Measurements from ENCODE around the gene TSSK2.

Gene TSSK2

DNA sequence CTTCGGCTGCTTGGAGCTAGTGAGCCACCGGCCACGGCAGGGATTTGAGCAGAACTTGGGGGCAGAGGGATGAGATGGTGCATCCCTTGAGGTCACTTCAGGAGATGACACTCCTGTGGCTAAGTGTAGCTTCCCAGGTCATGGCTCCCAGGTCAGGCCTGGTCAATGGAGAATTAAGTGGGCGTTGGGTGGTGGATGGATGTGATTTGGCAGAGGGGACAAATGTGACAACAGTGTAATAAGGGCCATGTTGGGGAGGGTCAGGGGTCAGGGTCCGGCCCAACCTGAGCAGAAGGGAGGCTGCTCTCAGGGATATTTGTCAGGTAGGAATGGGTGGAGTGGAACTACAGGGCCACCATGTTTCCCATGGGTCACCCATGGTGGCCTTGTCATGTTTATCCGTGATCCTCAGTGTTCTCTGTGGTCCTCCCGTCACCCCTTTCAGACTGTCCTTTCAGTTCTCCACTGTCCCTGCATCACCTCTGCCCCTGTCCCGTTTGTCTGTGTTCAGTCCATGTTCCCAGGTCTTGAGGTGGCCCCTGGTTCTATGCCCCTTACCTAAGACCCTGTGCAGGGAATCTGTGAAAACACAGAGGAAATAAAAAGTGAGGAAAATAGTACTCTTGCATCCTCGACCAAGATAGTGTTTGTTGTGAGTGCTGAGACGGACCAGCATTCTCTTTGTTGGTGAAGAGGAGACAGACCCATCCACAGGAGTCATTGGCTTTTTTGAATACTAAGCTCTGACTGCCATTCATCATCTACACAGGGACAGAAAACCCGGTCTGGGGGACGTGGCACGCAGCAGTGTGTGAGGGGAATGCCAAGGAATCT lies 41.3 kb downstream of the TSSK2 start:
- no peak for DNase-seq

GRCh38 chr22:19173047-19174035 lies 42.2 kb downstream of the TSSK2 start:
- DNase-seq: no peak

GRCh38 chr22:19174106-19175025 lies 43.3 kb downstream of the TSSK2 start:
- no peak for DNase-seq

DNA sequence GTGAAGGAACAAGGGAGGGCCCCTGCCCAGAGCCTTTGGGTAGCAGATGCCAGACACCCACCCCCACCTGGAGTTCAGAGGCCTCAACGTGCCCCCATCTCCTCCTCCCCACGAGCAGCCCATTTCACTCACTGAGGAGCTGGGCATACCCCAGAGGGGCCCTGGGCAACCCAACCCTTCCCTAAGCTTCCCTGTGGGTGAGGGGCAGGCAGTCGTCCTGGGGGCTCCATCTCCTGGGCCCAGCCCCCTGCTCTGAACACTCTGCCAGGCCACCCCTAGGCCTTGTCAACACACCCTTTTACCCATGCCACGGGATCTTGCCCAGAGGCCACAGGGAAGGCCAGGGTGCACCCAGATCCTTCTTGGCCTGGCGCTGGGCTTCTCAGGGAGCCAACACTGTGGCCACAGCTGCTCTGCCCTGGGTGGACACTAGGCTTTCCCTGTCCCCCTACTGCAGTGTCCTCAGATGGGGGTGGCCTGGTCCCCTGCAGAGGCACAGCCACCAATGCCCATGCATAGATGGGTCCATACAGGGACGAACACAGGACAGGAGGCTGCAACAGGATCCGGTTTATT lies 44.0 kb downstream of the TSSK2 start:
- DNase-seq: no peak

GRCh38 chr22:19175602-19176174 lies 44.6 kb downstream of the TSSK2 start:
- DNase-seq: no peak

DNA sequence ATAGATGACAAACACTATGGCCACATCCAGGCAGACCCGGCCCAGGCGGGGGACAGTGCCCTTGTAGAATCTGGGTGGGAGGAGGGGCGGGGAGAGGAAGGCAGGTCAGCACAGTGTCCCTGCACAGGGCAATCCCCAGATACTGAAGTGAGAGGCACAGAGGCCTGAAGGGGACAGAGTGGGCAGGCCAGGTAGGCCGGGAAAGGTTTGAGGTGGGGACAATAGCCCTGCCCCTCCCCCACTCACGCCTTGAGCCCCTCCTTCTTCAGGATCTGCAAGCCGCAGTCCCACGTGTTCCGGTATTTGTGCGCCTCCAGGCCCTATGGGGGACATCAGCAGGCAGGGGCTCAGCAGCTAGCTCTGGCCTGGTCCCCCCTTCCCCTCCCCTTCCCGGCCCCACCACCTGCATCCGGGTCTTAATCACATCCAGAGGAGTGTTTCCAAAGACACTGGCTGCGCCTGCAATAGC lies 45.1 kb downstream of the TSSK2 start:
- no peak for DNase-seq

DNA sequence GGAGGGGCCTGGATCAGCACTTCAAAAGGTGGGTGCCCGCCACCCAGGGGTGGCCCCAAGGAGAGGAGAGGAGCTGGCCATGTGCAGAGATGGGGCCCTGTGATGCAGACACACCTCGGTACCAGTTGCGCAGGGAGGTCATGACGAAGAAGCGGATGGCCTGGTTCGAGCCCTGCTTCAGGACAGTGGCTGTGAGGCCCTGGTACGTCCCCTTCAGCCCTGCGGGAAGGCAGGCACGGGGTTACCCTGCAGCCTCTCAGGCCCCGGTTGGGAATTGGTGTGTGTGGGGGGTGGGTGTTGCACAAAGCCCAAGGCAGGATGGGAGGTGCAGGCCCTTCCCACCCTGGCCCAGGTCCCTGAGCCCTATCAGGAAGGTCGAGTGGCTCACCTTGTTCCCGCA lies 45.6 kb downstream of the TSSK2 start:
- DNase-seq: no peak

DNA sequence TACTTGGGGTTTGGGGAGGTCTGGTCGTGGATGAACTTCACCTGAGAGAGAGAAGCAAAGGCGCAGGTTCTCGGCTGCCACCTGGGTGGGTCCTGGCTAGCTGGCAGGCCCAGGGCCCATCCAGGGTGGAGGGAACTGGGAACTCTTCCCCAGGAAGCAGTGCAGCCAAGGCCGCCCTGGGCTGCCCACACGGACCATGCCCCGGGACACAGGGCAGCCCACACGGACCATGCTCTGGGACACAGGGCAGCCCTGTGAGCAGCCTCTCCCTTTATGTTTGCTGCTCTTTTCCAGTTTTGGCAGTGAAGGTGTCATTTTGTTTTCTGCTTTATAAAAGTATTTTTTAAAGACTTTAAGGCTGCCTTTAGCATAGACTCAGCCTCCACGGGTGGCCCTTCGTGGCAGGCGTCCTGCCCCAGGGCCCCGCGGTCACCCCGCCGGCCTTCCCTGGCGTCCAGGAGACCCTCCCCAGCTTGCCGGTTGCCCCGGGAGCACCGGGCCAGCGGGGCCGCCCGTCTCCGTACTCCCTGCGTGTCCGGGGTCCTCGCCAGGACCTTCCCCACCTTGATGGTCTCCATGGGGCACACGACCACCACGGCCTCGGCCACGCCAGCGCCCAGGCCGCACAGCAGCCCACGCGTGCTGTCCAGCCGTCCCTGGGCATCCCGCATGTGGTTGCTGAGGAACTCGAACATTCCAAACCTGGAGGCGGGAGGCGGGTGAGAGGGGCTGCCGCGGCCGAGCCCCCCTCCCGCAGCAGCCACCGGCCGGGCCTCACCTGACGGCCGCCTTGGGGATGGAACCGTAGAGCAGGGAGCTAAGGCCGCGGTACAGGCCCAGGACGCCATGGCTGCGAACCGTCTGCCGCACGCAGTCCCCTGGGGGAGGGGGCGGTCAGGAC lies 46.3 kb downstream of the TSSK2 start:
- DNase-seq: no peak

- peak; percentile 52 for DNase-seq
Measured at GRCh38 chr22:19178065-19178656, 47.1 kb downstream of the TSSK2 start.

GRCh38 chr22:19178657-19179496 lies 47.8 kb downstream of the TSSK2 start, which contains the start of gene SLC25A1:
SLC25A1 (minus strand) TSS chr22:19178736; CDS start chr22:19178673, 63 bp downstream.
- DNase-seq: peak; percentile 91

GRCh38 chr22:19179497-19180048 lies 48.5 kb downstream of the TSSK2 start:
- DNase-seq: peak; percentile 68

GRCh38 chr22:19180234-19180633 lies 49.1 kb downstream of the TSSK2 start:
- DNase-seq: no peak

- no peak for DNase-seq
Measured at GRCh38 chr22:19180740-19181410, 49.8 kb downstream of the TSSK2 start.

DNA sequence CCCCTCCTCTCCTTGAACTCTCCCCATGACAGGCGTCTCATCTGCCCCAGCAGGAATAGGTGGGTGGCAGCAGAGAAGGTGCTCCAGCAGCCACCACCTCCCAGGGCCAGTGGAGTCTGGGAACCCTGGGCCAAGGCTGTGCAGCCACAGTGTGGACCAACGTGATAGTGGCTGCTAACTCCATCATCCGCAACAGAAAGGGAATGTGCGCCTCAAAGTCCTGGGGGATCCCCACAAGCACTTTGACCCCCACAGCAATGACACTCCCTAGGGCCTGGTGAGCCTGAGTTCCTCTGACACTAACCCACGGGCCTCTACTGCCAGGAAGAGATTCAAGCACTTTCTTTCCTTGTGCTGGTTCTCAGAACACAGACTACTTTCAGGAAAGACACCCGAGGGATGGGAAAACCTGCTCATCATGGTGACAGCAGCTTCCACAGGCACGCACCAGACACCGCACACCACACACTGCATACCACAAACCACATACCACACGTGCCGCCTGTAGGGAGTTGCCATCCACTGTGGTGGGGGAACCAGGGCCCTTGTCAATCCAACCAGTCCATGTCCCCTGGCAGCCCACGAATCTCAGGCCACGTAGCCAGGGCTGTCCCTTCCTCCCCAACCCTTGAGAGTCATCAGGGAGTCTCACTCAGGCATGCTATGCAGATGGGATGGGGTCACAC lies 50.8 kb downstream of the TSSK2 start:
- DNase-seq: no peak
